HG02943 (cell line): ENCODE results near the gene PIGW.

Experiments
- ATAC-seq: cut with Tn5 transposase; IDR thresholded peaks from one replicate; pipeline ENCODE4 v1.9.1; 2021; ENCODE audit warnings: mild to moderate bottlenecking, low read depth, moderate library complexity; ENCODE audit not compliant: unreplicated experiment

PIGW gene

GRCh38 chr17:36545077-36545464 is 10.3 kb downstream of the PIGW start:
- peak; percentile 39 for ATAC-seq

GRCh38 chr17:36545465-36546417 is 11.0 kb downstream of the PIGW start:
- peak; percentile 72 for ATAC-seq

GRCh38 chr17:36546418-36547093 is 11.8 kb downstream of the PIGW start:
- ATAC-seq, result no peak

- no peak for ATAC-seq
These were observed 13.0 kb downstream of the PIGW start for GRCh38 chr17:36547776-36548175.

GRCh38 chr17:36550491-36551417 is 16.0 kb downstream of the PIGW start:
- no peak for ATAC-seq

GRCh38 chr17:36553459-36553858 is 18.7 kb downstream of the PIGW start:
- ATAC-seq, result no peak

- no peak for ATAC-seq
These were observed 31.3 kb downstream of the PIGW start for GRCh38 chr17:36566081-36566480.

- ATAC-seq, result no peak
These were observed 40.2 kb downstream of the PIGW start for GRCh38 chr17:36575028-36575427.

GRCh38 chr17:36576793-36577192 is 42.0 kb downstream of the PIGW start:
- no peak for ATAC-seq

- ATAC-seq, result no peak
These were observed 43.9 kb downstream of the PIGW start for GRCh38 chr17:36578671-36579070.

GRCh38 chr17:36583787-36584186 is 49.0 kb downstream of the PIGW start:
- ATAC-seq, result no peak

- ATAC-seq, result no peak
These were observed 51.4 kb downstream of the PIGW start for GRCh38 chr17:36586138-36586537.
